Activated CD4-positive, CD25-positive, alpha-beta regulatory T cell treated with anti-CD3 and anti-CD28 coated beads, Interleukin-2, amount 50 U/mL, for 72 hours (primary cell): ENCODE data around the gene GLIS1.

Experiments
- DNase-seq: peaks from one replicate; pipeline ENCODE4 v3.0.0; 2021

The GLIS1 gene

GRCh38 chr1:53629101-53629691 is 109.8 kb downstream of the GLIS1 start:
- DNase-seq, result peak; percentile 6

DNA sequence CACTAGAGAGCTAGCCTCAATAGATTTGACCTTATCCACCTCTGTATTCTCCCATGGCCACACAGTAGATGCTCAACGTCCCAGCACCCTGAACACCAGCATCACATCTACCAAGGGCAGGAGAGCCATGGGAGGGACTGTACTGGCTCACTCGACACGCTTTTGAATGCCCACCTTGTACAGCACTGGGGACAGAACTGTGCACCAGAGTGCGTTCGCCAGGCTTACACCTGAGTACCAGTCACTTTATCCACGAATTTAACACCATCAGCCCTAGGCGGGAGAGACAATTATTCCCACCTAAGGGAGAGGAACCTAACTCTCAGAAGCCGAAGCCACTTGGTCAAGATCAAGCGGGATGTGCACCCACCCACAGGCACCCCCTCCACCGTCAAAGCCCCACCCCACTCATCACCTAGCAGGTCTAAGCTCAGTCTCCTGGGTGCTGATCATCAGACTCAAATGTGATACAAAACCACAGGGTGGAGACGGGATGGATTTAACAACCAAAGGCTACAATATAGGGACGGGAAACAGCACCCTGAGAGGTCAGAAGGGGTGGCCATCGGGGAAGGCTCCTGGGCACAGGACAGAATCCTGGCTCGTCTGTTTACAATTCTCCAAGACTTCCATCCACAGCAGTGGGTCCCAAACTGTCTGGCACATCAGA is 110.5 kb downstream of the GLIS1 start:
- peak; percentile 12 for DNase-seq

GRCh38 chr1:53627666-53628065 is 111.3 kb downstream of the GLIS1 start:
- DNase-seq, result no peak

DNA sequence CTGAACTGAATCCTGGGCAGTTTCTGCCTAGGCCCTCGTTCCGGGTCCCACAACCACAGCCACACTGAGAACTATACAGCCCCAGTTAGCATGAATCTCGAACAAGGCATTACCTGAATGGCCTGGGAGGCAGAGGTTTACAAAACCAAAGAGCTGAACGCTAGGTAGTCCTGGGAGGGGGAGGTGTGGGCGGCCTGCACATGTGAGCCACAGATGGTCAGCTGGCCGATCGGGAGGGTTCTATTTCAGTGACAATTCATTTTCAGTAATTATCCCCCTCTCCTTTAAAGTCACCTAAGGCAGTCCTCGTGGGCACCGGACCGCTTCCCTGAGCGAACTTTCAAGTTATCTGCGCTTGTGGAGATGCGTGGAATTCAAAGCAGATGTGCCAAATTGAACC is 111.9 kb downstream of the GLIS1 start:
- DNase-seq, result no peak

- DNase-seq, result no peak
Measured at GRCh38 chr1:53626616-53627015, 112.3 kb downstream of the GLIS1 start.

DNA sequence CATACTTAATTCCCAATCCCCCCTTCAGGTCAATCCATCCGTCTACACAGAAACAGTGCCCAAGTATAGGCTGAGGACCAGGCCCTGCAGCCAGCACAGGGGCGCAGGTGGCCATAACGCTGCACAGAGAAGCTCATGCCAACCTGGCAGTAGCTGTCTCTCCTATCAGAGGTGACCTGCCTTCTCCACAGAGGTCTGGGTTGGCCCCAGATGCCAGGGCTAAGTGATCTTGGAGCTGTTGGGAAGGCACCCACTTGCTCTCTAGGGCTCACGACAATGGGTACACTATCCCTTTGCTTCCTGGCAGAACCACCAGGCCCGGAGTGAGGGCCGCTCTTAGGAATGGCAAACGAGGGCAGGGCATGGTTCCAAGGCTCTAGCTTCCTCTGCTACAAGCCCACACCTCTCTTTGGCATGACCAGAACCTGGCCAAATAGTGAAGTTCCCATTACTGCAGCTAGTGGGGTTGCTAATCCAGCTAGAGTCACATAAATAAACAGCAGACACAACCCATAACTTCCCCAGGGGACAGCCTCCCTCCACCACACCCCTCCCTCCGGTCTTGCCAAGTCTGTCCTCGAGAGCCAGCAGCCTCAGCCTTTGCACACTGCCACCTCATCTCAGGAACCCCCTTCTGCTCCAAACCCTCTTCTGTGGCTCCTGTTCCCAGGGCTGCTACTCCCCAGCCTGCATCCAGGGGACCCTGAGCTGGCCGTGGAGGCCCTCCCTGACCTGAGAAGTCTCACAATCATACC is 113.0 kb downstream of the GLIS1 start:
- DNase-seq, result no peak

DNA sequence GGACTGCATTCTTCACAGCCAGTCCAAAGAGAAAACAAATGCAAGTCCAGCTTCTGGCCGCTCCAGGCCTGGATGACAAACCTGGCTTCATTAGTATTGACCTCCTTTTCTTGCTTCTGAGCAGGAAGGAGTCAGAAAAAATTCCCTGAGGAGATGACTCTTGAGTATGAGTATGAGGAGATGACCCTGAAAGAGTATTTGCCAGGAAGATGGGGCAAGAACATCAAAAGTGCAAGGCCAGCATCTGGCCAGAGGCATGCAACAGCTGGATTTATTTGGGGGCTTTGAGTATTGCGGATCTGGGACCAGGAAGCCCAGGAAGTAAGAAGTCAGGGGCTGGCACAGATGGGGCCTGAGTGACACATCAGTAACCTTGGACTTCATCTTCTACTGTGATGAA is 113.9 kb downstream of the GLIS1 start:
- no peak for DNase-seq

- no peak for DNase-seq
Measured at GRCh38 chr1:53622531-53622930, 116.4 kb downstream of the GLIS1 start.

DNA sequence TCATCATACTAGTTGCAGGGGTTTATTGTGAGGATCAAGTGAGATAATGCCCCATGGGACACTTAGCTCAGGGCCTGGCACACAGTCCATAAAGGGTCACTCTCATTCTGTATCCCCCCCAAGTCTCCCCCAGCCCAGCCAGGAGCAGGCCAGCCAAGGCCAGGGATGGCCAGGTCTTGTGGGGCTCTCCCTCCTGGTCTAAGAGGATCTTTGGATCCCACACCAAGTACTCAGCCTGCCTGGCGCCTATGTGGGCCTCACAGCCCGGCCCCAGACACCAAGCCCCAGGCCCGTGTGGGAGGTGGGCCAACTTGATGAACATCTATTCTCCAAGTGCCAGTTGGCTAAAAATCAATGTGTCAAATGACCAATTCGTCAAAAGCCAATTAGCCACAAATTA is 117.8 kb downstream of the GLIS1 start:
- no peak for DNase-seq

DNA sequence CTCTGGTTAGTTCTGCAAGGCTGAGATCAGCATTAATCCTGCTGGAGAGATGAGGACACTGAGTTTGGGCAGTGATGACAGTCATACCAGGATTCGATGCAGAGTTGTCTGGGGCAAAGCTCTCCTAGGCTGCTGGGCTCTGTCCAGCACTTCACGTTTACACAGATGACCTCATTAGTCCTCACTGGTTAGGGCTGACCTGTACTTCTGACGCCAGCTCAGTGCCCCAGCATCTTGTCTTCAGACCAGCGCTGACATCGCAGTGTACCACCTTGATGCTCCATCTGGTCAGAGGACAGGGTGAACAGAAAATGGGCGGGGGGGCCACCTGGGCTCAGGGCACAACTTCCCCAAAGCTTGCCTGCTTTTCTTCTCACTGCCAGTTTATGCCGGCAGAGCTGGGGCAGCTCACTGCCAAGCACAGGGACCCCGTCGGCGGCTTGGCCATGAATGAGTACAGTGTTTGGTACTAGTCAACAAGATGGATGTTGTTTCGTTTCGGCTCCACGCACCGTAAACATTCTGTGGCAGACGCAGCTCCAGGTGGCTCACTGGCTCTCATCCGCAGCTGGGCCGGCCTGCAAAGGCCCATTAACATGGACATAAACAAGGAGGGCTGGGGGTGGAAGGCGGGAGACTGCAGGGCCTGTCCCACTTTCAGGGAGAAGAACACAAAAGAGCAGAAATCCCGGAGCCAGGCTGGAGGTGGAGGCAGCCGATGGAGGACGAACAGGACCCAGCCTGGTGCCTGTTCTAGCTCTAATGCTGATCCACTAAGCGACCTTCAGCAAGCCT is 118.7 kb downstream of the GLIS1 start:
- DNase-seq, result peak; percentile 12

- DNase-seq, result peak; percentile 8
Measured at GRCh38 chr1:53619367-53620060, 119.5 kb downstream of the GLIS1 start.

DNA sequence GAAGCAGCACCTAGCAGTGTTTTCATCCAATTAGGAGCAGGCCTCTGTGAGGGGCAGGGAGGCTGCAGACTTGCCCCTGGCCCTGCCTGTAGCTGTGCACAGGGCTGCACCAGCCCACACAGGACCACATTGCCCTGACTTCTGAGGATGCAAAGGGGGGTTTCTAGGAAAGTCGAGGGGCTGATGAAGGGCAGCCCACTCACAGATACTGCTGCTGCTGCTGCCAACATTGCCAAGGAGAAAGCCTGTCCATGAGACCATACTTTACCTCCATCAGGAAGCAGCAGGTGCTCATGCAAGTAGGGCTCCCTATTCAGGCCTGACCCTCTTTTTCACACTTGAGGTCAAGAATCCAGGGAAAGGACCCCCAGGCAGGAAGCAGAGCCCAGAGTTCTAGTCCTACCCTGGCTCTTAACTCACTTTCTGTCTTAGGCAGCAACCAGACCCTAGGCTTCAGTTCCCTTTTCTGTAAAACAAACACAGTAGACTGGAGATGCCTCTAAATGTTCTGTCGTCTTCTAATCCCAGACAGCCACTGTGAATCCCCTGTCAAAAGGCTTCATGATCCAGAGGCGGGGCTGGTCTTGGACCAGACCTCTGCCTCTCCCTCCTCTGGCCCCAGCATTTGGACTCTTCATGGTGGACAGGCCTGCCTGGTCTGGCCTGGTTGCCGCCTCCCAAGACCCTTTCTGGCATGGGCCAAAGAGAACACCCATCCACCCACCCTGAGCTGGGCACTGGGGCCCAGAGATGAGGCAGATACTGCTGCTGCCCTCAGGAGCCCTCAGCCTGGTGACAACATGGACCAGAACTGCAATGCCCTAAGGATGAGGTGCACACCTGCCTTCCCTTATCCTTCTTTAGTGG is 120.2 kb downstream of the GLIS1 start:
- DNase-seq, result peak; percentile 12

- DNase-seq, result peak; percentile 27
Measured at GRCh38 chr1:53617851-53618499, 121.0 kb downstream of the GLIS1 start.

DNA sequence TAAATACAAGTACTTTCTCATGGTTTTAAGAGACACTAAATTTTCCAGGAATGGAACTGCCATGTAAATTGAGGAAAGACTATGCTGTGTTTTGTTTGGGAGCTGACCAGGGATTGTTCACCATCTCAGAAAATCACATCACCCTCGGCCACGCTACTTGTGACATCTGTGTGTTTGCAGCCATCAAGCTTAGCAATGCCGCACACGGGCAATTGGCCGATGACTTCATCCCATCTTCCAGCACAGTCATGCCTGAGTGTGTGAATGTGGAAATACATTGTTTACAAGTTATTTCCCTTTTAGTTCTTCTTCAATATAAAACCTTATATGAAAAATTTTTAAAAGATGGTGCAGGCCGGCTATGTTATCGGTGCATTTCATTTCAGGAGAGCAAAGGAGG is 121.6 kb downstream of the GLIS1 start:
- DNase-seq, result no peak

DNA sequence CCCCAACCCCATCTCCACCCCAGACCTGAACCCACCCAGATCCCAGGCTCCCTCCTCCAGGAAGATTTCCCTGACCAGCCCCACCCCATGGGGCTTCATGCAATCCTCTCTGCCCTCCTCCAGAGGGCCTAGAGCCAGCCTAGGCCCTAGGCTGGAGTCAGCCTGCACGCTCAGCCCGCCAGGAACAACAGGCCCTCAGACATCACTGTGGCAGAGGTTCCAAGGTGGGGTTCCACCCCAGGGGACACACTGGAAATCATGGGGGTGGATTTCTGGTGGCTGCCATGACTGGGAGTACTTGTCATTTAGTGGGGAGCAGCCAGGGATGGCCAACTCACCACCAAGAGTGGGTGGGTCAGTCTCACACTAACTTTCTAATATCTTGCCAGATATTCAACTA is 122.0 kb downstream of the GLIS1 start:
- peak; percentile 6 for DNase-seq

- DNase-seq, result peak; percentile 2
Measured at GRCh38 chr1:53616511-53616910, 122.5 kb downstream of the GLIS1 start.

DNA sequence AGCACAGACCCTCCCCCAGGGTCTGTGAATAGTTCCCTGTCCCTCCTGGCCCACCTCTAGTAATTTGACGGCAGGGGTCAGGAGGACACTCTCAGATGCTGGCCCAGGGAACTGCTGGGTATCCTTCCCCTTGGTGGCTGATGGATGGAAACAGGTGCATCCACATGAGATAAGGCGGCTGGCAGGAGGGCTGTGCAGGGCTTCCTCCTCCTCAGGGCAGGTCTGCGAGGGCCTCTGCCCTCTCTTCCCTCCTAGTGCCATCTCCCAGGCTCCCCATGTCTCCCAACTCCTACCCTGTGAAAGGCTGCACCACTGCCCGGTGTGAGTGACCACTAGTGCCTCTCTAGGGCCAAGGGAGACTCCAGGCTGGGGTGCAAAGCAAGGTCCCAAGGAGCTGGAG is 123.9 kb downstream of the GLIS1 start:
- DNase-seq, result no peak

DNA sequence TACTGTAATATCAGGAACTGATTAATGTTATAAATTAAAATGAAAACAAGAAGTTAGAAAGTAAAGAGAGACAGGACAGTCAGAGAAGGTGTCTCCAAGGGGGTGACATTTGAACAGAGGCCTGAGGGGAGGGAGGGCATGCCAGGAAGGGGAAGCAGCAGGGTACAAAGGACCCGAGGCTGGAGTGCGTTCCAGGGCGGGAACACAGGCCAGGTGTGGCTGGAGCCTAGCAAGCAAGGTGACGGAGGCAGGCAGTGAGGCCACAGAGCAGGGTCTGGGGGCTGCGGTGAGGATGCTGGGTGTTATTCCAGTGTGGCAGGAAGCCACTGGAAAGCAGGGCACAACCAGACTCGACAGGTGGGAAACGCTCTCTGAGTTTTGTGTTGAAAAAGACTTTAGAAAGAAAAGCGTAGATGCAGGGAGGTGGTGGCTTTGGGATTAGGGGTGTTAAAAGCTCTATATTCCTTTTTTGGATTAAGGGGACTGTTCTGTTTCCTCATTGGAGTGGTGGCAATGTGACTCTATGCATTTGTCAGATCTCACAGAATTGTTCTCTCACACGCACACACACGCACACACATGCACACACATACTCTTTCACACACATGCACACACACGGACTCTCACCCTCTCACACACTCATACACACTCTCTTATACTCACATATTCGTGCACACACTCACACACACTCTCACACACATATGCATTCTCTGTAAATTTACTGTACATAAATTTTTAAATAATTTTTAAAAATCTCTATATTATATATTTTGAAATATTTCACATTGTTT is 124.5 kb downstream of the GLIS1 start:
- peak; percentile 9 for DNase-seq

DNA sequence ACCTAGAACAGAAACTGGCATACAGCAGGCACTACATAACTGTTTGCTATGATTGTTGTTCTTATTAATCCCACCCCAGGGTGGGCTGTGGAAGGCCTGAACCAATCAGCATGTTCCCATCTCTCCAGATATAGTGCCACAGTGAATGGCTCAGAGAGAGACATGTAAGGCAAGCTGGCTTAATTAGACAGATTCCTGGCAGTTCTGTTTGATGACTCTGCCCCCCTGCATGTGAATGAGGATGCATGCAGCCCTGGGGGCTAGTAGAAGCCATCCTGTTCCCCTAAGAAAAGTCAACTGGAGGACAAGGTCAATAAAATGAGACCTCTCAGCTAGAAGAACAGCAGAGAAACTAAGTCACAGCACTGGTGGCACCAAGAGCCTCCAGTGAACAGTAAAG is 130.3 kb downstream of the GLIS1 start:
- DNase-seq, result no peak

DNA sequence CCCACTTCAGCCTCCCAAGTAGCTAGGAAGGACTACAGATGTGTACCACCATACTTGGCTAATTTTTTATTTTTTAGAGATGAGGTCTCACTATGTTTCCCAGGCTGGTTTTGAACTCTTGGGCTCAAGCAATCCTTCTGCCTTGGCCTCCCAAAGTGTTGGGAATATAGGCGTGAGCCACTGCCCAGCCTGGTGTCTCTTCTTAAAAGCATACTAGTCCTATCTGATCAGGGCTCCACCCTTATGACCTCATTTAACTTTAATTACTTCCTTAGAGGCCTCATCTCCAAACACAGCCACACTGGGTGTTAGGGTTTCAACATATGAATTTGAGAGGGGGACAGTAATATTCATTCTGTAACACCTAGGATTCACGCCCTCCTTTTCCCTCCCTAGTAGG is 130.9 kb downstream of the GLIS1 start:
- DNase-seq, result no peak
